HG02870 (cell line): ENCODE data around the gene TOLLIP.

ENCODE experiments used
- ATAC-seq: cut with Tn5 transposase; IDR thresholded peaks from one replicate; pipeline ENCODE4 v1.9.1; 2021; ENCODE audit warnings: mild to moderate bottlenecking, moderate library complexity; ENCODE audit not compliant: unreplicated experiment

TOLLIP gene

DNA sequence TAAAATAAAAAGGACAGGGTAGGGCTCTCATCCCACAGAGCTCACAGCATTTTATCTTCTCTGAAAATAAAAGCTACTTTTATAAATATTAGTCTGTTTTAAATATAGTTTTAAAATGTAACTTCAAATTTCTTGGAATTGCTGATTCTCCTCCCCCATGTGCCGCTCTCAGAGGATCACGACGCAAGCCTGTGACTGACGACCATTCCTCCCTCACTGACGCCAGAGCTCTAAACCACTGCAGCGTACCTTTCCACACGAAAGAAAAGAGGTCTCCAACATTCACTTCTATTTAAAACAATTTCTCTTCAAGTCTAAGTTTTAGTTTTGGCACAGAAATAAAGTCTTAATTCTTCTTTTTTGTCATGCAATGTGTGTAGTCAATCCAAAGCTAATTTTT is 9.3 kb downstream of the TOLLIP start:
- ATAC-seq, result no peak

DNA sequence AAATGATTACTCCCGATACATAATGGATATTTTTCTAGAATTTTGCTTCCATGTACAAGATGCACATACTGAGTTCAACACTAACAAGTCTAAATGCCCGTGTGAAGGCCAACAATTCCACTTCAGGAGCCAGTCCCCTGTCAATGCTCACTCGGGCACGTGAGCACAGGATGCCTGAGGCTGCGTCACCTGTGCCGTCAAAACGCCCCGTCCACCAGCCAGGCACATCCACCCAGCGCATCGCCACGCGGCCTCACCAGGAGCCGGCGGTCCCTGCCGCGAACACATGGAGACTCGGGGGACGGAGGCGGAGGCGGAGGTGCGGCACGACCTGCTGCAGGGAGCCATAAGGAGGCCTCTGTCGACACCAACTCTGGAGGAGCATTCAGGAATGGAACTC is 9.8 kb downstream of the TOLLIP start:
- no peak for ATAC-seq

DNA sequence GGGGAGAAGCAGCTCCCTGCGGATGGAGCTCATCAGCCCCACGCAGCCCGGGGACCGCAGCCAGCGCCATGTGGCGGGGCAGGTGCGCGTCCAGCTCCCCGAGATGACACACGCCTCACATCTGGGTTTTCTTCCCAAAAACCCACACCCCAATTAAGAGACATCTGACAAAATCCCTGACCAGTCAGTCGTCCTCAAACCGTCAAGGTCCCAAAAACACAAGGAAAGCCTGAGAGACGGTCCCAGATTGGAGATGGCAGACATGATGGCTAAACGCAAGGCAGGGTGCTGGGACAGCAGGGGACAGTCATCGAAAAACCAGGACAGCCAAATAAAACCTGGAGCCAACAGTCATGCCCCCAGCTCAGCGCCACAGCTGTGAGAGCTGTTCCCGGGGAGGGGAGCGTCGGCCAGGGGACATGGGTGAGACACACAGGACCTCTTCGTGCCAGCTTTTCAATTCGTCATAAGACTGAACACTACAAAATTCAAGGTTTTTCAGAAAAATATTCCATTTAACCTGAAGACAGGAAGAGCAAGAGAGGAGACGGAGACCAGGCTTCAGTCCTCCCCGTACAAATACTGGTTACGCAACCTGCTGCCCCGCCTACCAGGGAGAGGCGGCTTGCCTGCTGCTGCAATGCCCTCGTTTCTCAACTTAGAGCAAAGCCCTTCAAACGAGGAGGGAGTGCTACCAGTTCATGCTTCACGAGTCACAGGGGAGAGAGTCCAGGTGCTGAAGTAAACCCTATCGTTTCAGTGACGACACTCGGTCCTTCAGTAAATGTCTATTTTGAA is 10.5 kb downstream of the TOLLIP start:
- no peak for ATAC-seq

DNA sequence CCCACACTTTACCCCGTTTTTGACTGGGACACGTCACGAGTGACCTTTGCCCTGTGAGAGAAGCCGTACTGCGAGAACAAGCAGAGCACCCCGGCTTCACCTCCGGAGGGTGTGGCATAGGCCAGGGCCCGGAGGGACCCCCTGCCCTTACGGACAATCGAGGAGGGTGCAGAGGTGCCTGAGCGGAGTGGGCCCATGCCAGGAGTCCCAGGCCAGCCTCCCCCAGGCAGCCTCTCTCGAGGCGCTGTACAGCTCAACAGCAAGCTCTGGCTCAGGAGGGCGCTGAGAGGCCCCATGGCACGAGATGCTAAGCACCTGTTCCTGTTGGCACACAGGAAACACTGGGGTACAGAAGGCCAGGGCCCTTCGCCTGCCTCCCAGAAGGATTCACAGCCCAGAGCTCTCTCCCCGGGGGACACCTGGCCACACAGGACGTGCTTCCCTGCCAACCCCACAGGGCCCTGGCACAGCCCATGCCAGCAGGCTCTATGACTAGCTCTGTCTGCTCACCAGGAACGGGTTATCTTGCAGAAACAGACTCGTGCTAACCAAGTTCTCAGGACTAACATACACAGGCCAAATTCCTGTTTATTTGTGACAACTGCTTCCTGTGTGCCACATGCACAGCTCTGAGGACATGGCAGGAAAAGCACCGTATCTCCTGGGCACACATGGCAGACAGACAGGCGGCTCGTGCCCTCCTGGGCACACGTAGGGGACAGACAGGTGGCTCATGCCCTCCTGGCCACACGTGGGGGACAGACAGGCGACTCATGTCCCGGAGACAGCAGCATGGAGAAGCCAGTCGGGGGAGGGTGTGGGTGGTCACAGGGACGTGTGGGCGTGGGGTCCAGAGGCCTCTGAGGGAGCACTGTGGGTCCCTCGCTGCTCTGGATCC is 11.6 kb downstream of the TOLLIP start:
- ATAC-seq, result no peak

DNA sequence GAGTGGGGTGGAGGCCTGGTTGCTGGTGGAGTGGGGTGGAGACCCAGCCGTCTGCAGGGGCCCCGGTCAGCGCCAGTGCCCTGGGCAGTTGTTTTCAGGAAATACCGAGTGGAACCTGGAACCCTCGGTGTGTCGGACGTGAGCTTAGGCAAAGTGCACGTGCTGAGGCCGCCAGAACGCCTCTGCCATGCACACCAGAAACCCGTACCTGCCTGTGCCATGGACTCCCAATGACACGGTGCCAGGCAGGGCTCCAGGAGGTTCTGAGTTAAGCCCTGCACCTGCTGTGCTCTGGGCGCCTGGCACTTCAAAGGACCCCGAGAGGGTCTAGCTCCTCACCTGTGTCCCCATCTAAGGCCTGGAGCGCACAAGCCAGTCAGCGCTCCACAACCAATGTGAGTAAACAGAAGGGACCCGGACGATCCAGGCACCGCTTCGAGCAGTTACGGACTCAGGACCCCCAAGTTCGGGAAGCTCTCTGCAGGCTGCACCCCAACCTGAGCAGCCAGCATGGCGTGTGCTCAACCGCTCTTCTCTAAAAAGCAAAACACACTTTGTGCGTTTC is 12.3 kb downstream of the TOLLIP start:
- no peak for ATAC-seq

DNA sequence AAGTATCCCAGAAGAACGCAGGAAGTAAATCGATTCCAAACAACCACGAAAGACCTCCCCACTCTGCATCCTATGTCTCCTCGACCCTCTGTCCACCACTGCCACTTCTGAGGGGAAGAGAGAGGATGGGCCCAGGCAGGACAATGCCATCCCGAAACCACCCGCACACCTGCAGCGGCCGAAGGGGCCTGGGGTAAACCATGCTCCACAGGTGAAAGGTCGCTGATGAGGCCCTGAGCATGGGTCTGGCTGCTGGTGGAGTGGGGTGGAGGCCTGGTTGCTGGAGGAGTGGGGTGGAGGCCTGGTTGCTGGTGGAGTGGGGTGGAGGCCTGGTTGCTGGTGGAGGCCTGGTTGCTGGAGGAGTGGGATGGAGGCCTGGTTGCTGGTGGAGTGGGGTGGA is 13.1 kb downstream of the TOLLIP start:
- no peak for ATAC-seq

DNA sequence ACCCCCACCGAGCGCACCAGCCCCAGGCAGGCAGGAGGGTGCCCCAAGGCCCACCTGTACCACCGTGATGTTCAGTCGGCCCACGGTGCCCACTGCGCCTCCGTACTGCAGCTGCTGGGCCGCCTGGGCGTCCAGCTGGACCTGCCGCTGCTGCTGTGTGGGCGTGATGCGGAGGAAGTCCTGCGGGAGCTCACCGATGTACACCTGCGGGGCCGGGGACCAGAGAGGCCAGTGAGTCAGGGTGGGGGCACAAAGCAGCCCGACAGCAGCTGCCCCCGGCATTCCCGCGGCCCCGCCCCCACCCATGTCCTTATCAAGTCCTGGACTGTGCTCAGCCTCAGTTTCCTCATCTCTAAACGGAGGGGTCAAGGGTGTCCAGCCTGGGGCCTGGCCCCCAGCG is 13.8 kb downstream of the TOLLIP start:
- ATAC-seq, result no peak

DNA sequence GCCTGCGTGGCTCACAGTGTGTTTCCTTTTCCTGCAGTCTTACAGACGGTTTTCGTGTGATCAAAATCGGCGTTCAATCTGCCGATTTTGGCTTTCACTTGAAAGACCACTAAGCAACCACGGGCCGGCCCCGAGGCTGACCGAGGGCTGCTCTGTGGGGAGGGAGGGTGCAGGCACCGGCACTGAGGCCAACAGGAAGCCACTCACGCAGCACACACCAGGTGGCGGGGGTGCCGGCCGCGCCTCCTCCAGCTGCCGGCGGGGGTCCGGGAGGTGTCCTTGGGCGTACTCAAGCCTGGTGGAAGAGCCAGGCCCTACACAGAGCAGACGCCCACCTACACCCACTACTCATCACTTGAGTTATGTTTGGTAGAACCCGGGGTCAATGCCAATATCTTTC is 14.3 kb downstream of the TOLLIP start:
- no peak for ATAC-seq

DNA sequence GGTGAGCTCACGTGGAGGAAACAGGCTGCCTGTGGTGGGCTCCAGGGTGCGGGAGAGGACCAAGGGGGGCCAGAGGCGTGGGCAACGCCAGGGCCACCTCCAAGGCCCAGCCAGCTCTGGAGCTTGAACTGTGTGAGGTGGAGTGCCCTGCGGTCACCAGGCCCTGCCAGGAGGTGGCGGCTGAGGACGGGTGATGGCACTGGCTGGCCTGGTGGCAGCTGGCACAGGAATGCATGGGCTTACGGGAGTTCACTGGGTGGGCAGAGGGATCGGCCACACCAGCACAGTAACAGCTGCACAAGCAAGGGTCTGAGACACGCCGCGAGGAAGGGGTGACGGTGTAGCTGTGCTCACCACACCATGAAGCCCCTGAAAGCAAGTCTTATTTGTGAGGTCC is 15.8 kb downstream of the TOLLIP start:
- no peak for ATAC-seq

DNA sequence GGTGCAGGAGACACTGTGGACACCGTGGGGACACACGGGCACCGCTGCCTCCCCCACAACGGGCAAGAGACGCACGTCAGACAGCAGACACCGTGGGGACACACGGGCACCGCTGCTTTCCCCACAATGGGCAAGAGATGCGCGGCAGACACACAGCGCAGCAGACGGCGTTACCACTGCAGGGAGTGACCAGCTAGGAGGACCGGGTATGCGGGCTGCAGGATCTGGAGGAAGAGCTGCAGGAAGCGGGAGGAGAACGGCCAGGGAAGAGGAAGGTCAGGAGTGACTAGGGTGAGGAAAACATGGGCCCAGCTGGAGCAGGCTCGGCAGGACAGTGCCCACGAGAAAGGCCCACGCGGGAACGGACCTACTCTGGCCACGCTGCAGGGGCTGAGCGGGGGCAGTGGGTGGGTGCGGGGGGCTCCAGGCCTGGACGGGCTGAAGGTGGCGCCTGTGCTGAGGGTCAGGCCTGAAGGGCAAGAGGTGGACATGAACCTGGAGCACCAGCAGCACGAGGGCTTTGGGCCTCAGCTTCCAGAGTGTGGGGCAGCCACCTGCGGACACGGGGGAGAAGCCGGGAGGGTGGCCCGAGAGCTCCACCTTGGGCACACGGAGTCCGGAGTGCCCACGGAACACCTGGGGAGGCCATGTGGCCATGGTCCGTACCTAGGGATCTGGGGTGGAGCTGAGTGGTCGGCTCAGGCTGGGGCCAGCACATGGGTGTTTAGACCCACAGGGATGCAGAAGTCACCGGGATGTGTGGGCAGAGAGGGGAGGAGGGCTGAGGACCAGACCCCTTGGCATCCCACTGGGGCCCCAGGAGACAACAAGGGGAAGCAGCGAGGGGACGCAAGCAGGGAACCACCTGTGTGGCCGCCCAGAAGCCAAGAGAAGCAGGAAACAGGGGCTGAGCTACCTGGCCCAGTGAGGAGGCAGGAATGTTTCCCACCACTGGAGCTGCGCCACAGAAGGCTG is 16.5 kb downstream of the TOLLIP start:
- ATAC-seq, result no peak

DNA sequence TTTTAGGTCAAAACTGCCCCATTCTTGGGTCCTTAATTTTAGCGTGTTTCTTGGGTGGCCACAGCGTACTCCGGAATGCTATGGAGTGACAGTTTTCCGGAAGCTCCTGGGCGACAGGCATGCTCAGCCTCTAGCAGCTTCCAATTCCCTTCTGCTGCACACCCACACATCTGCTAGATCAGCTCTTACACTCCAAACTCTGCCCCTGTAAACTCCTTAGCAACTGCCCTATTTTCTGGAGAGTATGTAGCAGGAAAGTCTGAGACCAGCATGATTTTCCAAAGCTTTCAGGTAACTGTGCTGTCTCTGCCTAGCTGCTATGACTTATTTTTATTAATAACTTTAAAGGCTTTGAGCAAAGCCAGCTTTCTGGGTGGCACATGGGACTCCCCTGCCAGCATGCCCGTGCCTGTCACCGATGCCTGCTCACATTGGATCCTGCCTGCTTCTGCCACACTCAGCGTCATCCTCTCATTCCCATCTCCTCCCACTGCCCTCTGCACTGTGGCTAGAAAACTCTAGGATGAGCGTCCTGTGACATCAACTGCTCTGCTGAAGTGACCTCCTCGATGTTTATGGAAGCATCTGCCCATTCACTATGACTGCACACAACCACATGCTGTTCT is 17.3 kb downstream of the TOLLIP start:
- no peak for ATAC-seq

DNA sequence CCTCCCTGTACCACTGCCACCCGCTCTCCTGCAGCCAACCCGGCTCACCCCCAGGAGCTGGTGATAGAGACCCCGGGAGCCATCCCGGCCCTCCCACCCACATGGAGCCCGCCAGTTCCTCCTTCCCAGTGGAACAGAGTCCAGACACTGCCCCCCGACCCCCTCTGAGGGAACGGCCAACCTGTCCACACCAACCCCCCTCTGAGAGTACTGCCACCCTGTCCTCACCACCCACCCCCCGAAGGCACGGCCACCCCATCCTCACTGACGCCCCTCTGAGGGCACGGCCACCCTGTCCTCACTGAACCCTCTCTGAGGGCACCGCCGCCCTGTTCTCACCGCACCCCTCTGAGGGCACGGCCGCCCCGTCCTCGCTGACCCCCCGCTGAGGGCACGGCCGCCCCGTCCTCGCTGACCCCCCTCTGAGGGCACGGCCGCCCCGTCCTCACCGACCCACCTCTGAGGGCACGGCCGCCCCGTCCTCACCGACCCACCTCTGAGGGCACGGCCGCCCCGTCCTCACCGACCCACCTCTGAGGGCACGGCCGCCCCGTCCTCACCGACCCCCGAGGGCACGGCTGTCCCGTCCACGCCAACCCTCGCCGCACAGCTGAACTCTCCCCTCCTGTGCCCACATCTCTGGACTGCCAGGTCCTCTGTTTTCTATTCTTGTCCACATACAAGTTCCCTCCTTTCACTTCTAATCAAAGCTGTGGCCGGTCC is 18.0 kb downstream of the TOLLIP start:
- ATAC-seq, result no peak

DNA sequence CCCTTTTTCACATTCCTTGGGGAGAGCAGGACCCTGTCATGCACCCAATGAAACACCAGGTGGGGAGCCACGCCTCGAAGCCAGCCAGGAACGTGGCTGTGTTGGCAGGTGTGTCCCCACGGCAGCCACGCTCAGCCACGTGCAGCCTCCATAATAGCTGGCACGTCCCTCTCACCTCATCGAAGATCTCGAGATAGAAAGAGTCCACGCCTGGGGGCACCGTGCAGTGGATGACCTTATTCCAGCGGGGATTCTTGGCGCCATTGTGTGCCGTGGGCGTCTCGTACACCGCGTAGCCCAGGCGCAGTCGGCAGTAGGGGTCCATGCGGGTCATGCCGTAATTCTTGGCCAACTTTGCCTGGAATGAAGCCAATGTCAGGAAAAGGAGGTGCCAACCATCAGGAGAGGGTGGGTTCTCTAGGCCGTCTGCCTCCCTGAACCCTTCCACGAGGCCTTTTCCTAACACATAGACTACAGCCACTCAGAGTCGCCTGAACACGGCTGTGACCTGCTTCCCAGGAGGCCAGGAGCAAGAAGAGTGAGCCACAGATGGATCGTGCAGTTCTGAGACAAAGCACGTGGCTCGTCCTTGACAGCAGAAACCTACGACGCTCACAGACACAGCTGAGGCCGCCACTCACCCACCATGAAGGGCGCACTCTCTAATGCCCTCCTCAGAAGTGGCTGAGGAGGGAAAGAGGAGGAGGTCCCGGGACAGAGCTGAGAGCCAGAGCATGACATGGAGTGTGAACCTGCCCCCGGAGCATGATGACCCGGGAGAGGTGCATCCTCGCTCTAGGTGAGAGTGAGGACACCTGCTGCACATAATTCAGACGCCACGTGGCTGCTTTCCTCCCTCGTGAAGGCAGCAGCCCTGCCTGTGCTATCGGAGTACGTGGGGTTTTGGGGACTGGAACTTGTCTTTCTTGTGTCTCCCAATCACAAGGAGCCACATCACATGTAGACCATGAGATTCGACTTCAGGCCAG is 19.1 kb downstream of the TOLLIP start:
- no peak for ATAC-seq

DNA sequence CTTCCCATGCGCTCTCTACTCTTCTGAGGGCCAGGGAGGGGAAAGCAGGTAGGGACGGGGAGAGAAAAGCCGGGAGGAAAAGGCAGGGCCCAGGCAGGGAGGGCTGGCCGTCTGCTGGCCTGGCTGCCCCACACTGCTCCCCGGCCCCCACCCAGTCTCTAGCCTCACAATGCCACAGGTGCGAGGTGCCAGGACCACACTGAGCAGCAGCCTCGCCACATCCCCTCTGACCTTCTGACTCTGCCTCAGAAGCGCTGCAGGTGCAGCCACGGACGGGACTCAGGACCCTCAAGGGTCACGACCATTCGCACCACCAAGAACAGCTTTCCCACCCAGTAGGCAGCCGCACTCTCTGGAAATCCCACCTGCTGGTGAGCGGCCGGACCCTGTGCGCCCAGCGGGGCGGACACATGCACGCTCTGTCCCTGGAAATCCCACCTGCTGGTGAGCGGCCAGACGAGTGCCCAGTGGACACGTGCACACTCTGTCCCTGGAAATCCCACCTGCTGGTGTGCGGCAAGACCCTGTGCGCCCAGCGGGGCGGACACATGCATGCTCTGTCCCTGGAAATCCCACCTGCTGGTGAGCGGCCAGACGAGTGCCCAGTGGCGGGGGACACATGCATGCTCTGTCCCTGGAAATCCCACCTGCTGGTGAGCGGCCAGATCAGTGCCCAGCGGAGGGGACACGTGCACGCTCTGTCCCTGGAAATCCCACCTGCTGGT is 20.1 kb downstream of the TOLLIP start:
- ATAC-seq, result no peak

DNA sequence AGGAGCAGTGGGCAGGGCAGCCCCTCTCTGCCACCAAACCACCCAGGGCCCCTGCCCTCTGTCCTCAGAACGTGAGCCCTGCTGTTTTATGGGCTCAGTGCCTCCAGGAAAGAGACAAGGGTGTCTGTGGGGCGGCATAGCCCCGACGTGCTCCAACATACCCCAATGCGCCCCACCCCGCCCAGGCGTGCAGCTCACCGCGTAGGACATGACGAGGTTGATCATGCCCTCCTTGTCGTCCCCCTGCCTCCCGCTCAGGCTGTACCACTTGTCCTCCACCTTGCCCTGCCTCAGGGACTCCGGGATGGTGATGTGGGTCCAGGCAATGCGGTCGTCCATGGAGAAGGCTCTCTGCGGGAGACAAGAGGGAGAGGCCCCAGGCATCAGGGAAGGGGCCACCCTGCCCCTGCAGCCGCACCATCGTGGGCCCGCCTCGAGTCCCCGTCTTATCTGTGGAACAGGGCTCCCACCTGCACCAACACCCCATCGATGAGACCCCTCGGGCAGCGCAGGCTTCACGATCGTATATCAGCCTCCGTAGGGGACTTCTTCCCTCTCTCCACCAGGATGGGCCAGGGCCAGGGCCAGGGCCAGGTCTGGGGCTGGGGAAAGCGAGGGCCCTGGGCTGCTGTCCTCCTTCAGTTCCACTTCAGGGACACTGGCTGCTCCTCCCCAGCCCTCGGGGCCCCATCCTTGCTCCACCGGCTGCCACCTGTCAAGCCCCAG is 20.8 kb downstream of the TOLLIP start:
- no peak for ATAC-seq

DNA sequence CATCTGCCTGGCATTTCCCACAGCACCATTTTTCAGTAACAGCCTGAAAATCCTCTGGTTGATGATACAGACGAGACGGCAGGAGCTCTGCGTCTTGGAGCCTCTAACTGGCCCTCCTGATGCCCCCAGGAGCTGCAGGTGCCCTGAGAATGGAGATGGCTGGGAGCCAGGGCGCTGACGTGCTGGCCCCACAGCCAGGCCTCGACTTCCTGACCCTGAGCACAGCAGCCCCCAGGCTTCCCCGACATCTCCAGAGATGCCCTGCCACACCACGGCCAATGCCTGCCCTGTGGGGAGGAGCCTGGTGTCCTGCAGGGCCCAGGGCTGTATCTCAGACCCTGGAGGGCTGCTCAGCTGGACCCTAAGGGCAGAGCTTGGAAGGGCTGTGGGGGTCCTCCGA is 21.5 kb downstream of the TOLLIP start:
- ATAC-seq, result no peak

DNA sequence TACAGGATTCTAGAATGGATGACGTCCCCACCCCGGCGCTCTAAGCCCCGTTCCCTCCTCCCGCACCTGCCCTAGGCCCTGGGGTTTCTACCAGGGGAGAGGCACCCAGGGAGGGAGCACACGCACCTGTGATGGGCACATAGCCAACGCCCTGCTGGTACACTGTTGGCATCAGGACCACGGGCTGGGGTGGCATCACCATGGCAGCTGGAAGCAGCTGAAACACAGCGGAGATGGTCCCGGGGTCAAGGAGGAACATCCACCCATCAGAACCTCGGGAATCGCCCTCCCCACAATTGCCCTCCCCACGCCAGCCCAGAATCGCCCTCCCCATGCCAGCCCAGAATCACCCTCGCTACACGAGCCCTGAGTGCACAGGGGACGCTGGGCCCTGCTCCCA is 23.6 kb downstream of the TOLLIP start:
- no peak for ATAC-seq
